Natural killer cell treated with Interleukin-12 subunit alpha and Interleukin-12 subunit beta and Interleukin-15 and Interleukin-18, amount 100 ng/mL, for 72 hours (primary cell): ENCODE results near the gene RGS9. TPM values are rescaled to one million over a fixed set of nuclear protein-coding genes. Genes with fewer than 3 reads are reported as not detected.

Source experiments
- ATAC-seq, 2 donors: fragments of 150-1000 bp; cut with Tn5 transposase in 1 of 2; sonication (Bioruptor Pico), chemical (Tn5 transposase) in 1 of 2; 2 replicates each; pipeline ENCODE4 v1.10.0; 2021
- DNase-seq: peaks from one replicate; pipeline ENCODE4 v3.0.0; 2022; ENCODE audit warnings: low spot score
- H3K27ac Mint-ChIP-seq, 2 donors: 1 replicate in 1 of 2; 2 replicates in 1 of 2; pipeline ENCODE4 v1.8.0; 2022; ENCODE audit warnings: mixed read lengths in 2 of 2, mild to moderate bottlenecking in 1 of 2, moderate library complexity in 1 of 2
- H3K27me3 Mint-ChIP-seq, 2 donors: 1 replicate in 1 of 2; 2 replicates in 1 of 2; pipeline ENCODE4 v1.8.0; 2022; ENCODE audit warnings: mixed read lengths in 2 of 2
- H3K36me3 Mint-ChIP-seq: one replicate; pipeline ENCODE4 v1.8.0; 2022; ENCODE audit warnings: mixed read lengths
- H3K4me1 Mint-ChIP-seq, 2 donors: 1 replicate in 1 of 2; 2 replicates in 1 of 2; pipeline ENCODE4 v1.8.0; 2022; ENCODE audit warnings: low read depth in 2 of 2, mixed read lengths in 2 of 2, mild to moderate bottlenecking in 1 of 2
- H3K4me3 Mint-ChIP-seq: one replicate; pipeline ENCODE4 v1.8.0; 2022; ENCODE audit warnings: mixed read lengths
- H3K9me3 Mint-ChIP-seq: 2 replicates; pipeline ENCODE4 v1.8.0; 2022; ENCODE audit warnings: mixed read lengths
- total RNA-seq, 2 donors: library from RNA; stranded (reverse); gene quantifications; one replicate each; pipeline ENCODE4 v1.2.3, GENCODE V29; 2022

RGS9 gene
- total RNA-seq, 2 donors from 2014 or later = 14.1 to 16.2 TPM

DNA sequence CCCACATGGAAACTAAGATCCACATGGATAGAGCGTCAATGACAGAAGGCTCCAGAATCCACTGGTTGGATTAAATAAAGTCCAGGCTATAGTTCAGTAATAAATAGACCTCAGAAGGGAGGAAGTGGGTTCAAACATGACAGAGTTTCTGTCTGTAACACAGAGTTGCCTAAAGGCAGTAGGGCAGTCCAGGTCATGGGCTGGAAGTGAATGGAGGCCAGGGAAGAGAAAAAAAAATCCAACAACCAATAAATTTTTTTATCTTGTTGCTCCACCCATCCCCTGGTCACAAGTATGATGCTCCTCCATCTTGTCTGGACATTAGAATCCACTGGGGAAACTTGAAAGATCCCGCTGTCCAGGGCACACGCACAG lies 92.4 kb downstream of the RGS9 start:
- peak overlapping the region; percentile 62 for H3K4me3 Mint-ChIP-seq
- H3K36me3 Mint-ChIP-seq = no peaks in the 10 kb centered on the region
- DNase-seq (no peak), ATAC-seq (peak; percentile 2 to 19)
- peaks cover 27 to 32% of the 10 kb centered on the region in 2 donors for H3K4me1 Mint-ChIP-seq
- peak overlapping the region; percentile 16 to 93 for H3K27ac Mint-ChIP-seq
- peaks cover 7 to 8% of the 10 kb centered on the region in 2 donors for H3K27me3 Mint-ChIP-seq
- no peaks in the 10 kb centered on the region for H3K9me3 Mint-ChIP-seq

- ATAC-seq = no peak
- Mint-ChIP-seq H3K4me3 (no peak overlapping the region), H3K4me1 (peaks cover 27 to 32% of the 10 kb centered on the region in 2 donors), H3K27me3 (peaks cover 7 to 8% of the 10 kb centered on the region in 2 donors), H3K27ac (peak overlapping the region in 1 of 2 donors; percentile 93), H3K36me3 (no peaks in the 10 kb centered on the region), H3K9me3 (no peaks in the 10 kb centered on the region)
- DNase-seq = no peak
Observed at GRCh38 chr17:65230040-65230439, 92.9 kb downstream of the RGS9 start.

GRCh38 chr17:65231086-65231485 lies 93.9 kb downstream of the RGS9 start:
- Mint-ChIP-seq H3K27ac (peak overlapping the region in 1 of 2 donors; percentile 23), H3K27me3 (peaks cover 6 to 7% of the 10 kb centered on the region in 2 donors), H3K9me3 (no peaks in the 10 kb centered on the region), H3K4me3 (no peak overlapping the region), H3K36me3 (no peaks in the 10 kb centered on the region), H3K4me1 (peaks cover 27 to 32% of the 10 kb centered on the region in 2 donors)
- ATAC-seq = no peak
- DNase-seq = no peak

- Mint-ChIP-seq H3K27me3 (peaks cover 5 to 7% of the 10 kb centered on the region in 2 donors), H3K4me3 (no peak overlapping the region), H3K27ac (peak overlapping the region in 1 of 2 donors; percentile 23), H3K36me3 (no peaks in the 10 kb centered on the region), H3K4me1 (peaks cover 27 to 32% of the 10 kb centered on the region in 2 donors), H3K9me3 (no peaks in the 10 kb centered on the region)
- DNase-seq = no peak
- ATAC-seq = peak; percentile 61 to 67
Observed at GRCh38 chr17:65231662-65232335, 94.6 kb downstream of the RGS9 start.

DNA sequence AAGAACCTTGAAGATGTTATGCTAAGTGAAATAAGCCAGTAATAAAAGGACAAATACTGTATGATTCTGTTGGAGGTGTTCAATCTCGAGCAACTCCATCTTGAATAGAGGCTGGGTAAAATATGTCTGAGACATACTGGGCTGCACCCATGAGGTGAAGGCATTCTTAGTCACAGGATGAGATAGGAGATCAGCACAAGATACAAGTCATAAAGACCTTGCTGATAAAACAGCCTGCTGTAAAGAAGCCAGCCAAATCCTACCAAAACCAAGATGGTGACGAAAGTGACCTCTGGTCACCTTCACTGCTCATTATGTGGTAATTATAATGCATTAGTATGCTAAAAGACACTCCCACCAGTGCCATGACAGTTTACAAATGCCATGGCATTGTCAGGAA lies 98.1 kb downstream of the RGS9 start:
- Mint-ChIP-seq H3K27me3 (peaks cover 21 to 23% of the 10 kb centered on the region in 2 donors), H3K4me3 (no peak overlapping the region), H3K36me3 (no peaks in the 10 kb centered on the region), H3K4me1 (peaks cover under 1 to 7% of the 10 kb centered on the region in 2 donors), H3K27ac (no peak overlapping the region), H3K9me3 (no peaks in the 10 kb centered on the region)
- no peak for ATAC-seq
- DNase-seq = no peak

GRCh38 chr17:65236321-65236720 lies 99.2 kb downstream of the RGS9 start:
- Mint-ChIP-seq H3K27me3 (peaks cover 23 to 24% of the 10 kb centered on the region in 2 donors), H3K9me3 (no peaks in the 10 kb centered on the region), H3K27ac (no peak overlapping the region), H3K36me3 (no peaks in the 10 kb centered on the region), H3K4me1 (peaks cover 0 to 6% of the 10 kb centered on the region in 2 donors), H3K4me3 (no peak overlapping the region)
- no peak for DNase-seq
- no peak for ATAC-seq

DNA sequence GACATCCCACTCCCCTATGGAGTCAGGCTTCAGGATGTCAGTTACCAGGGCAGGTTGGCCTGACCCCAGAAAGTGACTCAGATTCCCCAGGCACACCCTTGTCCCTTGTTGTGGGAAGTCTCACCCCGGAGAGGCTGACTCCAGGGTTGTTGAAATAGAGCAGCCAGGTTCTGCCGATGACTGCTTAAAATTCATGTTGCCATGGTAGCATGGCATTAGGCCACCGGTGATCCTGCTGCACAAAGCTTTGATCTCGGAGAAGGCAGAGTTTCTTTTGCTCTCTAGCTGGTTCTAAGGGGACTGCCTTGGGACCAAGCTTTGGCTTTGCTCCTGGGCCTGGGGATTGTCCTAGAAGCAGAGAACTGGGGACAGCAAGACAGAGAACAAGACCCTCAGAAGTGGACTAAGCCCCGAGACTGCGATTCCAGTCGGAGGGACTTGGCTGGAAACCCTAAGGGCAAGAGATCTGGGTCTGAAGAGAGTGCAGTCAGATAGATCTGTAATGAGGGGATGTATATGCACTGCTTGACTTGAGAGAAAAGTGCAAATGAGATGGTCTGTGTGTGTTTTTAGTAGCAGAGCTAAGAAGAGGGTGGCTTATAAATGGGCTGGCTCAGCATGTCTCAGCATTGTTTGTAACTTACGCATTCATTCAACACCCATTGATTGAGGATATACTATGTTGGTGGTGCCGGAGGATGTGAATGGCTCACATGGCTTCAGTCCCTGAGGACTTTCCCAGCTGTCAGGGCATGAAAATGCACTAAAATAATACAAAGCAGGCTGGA lies 106.9 kb downstream of the RGS9 start:
- ATAC-seq = no peak
- H3K4me1 Mint-ChIP-seq = no peaks in the 10 kb centered on the region
- H3K27me3 Mint-ChIP-seq = peaks cover 25 to 40% of the 10 kb centered on the region in 2 donors
- no peak for DNase-seq
- no peak overlapping the region for H3K27ac Mint-ChIP-seq
- no peak overlapping the region for H3K4me3 Mint-ChIP-seq
- H3K36me3 Mint-ChIP-seq = no peaks in the 10 kb centered on the region
- H3K9me3 Mint-ChIP-seq = no peaks in the 10 kb centered on the region

DNA sequence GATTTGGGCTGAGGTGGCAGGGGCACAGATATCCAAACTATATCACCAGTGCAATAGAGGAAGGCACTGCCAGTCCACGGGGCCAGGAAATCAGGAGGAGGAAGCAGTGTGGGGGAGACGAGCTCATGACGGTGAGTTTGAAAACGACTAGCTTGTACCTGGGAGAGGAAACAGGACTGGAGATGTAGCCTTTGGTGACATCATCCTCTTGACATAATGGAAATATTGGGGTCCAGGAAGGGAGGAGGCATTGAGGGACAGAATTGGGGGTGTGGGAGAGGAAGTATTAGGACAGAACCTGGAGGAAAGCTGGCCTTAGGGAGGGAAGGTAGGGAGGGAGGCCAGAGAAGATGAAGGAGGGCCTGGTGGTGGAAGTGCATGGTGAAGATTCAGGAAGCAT lies 109.1 kb downstream of the RGS9 start:
- Mint-ChIP-seq H3K27ac (no peak overlapping the region), H3K27me3 (peaks cover 30 to 53% of the 10 kb centered on the region in 2 donors), H3K9me3 (no peaks in the 10 kb centered on the region), H3K4me1 (no peaks in the 10 kb centered on the region), H3K36me3 (no peaks in the 10 kb centered on the region), H3K4me3 (no peak overlapping the region)
- ATAC-seq (no peak), DNase-seq (no peak)

DNA sequence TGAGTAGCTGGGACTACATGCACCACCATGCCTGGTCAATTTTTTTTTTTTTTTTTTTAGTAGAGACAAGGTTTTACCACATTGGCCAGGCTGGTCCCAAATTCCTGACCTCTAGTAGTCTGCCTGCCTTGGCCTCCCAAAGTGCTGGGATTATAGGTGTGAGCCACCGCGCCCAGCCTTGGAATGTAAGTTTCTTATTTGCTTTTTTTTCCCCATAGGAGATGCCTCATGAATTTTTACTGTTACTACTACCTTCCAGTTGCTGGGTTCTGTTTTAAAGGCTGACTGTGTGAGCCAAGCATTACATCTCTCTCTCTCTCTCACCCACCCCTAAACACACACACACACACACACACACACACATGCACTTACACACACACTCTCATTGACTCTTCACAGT lies 112.6 kb downstream of the RGS9 start:
- Mint-ChIP-seq H3K4me3 (no peak overlapping the region), H3K9me3 (no peaks in the 10 kb centered on the region), H3K36me3 (no peaks in the 10 kb centered on the region), H3K27ac (no peak overlapping the region), H3K4me1 (no peaks in the 10 kb centered on the region), H3K27me3 (peaks cover 45 to 61% of the 10 kb centered on the region in 2 donors)
- no peak for ATAC-seq
- no peak for DNase-seq

GRCh38 chr17:65254166-65254565 lies 117.0 kb downstream of the RGS9 start:
- Mint-ChIP-seq H3K4me3 (no peak overlapping the region), H3K27ac (no peak overlapping the region), H3K36me3 (peaks cover 6% of the 10 kb centered on the region), H3K9me3 (peaks cover 8% of the 10 kb centered on the region), H3K27me3 (peaks cover 34 to 47% of the 10 kb centered on the region in 2 donors), H3K4me1 (peaks cover 0 to 4% of the 10 kb centered on the region in 2 donors)
- DNase-seq (no peak), ATAC-seq (no peak)

DNA sequence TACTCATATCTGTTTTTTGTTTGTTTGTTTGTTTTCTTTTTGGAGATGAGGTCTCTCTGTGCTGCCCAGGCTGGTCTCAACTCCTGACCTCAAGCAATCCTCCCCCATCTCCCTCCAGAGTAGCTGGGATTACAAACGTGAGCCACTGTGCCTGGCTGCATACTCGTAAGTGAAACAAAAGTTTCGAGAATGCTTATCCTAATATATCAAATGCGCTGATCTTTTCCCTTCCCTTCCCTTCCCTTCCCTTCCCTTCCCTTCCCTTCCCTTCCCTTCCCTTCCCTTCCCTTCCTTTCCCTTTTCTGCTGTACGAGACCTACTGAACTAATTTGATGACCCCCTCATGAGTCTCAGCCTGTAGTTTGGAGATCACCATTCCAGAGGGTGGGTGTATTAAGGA lies 122.1 kb downstream of the RGS9 start:
- Mint-ChIP-seq H3K36me3 (peaks cover 6% of the 10 kb centered on the region), H3K4me1 (peaks cover 19% of the 10 kb centered on the region in 2 donors), H3K27ac (peak overlapping the region in 1 of 2 donors; percentile 28), H3K4me3 (no peak overlapping the region), H3K9me3 (peaks cover 8% of the 10 kb centered on the region), H3K27me3 (peaks cover 15 to 21% of the 10 kb centered on the region in 2 donors)
- ATAC-seq (no peak), DNase-seq (no peak)

DNA sequence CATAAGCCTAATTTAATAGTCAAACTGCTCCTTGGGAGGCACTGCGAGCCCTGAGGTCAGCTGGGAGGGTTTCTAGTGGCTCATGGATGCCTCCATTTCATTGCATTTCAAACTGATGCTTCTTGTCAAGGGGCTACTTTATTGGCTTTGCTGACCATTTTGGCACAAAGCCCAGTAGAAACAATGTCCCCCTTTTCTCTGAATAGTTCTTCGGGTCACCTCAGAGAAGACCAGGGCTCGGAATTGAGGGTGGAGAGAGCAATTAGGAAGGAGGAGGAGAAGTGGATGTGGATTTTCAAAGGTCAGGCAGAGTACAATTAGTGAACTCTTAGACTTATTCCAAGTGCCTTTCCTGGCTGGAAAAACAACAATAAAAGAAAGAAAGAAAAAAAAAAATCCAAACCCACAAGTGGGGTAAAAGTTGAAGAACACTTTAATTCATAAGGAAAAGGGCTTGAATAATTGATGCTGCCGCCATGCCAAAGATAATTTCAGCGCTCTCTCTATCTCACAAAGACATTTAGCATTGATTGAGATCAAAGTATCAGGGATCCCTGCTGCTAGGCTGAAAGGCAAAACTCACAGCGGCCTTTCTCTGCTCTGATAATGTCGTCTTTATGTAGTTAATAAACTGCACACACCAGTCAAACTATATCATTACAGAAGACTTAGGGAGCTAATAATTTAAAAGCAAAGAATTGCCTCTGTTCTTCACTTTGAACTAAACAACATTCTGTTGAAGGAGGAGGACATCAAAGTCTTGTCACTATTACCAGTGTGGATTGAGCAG lies 122.7 kb downstream of the RGS9 start:
- peaks cover 19% of the 10 kb centered on the region in 2 donors for H3K4me1 Mint-ChIP-seq
- DNase-seq (no peak), ATAC-seq (no peak)
- peaks cover 6% of the 10 kb centered on the region for H3K36me3 Mint-ChIP-seq
- peaks cover 15 to 21% of the 10 kb centered on the region in 2 donors for H3K27me3 Mint-ChIP-seq
- H3K9me3 Mint-ChIP-seq = peaks cover 8% of the 10 kb centered on the region
- H3K4me3 Mint-ChIP-seq = no peak overlapping the region
- H3K27ac Mint-ChIP-seq = peak overlapping the region in 1 of 2 donors; percentile 28

GRCh38 chr17:65260626-65261025 lies 123.5 kb downstream of the RGS9 start:
- Mint-ChIP-seq H3K4me1 (peaks cover 24 to 27% of the 10 kb centered on the region in 2 donors), H3K36me3 (peaks cover 6% of the 10 kb centered on the region), H3K9me3 (peaks cover 8% of the 10 kb centered on the region), H3K27me3 (peaks cover 15 to 21% of the 10 kb centered on the region in 2 donors), H3K27ac (peak overlapping the region in 1 of 2 donors; percentile 29), H3K4me3 (no peak overlapping the region)
- ATAC-seq = no peak
- no peak for DNase-seq
